GM23338 (cell line): ENCODE data around the gene PEA15.

Experiments
- CREB1 ChIP-seq: fragments of 250-450 bp; sonication (Bioruptor Pico); IDR thresholded peaks from 2 replicates; pipeline ENCODE4 v1.5.0; 2020; ENCODE audit warnings: low read depth, mild to moderate bottlenecking, moderate library complexity
- EZH2 ChIP-seq: fragments of 200-600 bp; sonication (generic); IDR thresholded peaks from one replicate; pipeline ENCODE4 v1.8.0; 2017; ENCODE audit warnings: antibody characterized with exemption, mild to moderate bottlenecking, low read depth; ENCODE audit not compliant: unreplicated experiment
- EZH2phosphoT487 ChIP-seq: fragments of 200-600 bp; sonication (generic); IDR thresholded peaks from one replicate; pipeline ENCODE4 v1.8.1; 2018; ENCODE audit warnings: antibody characterized with exemption; ENCODE audit not compliant: unreplicated experiment
- JUNB ChIP-seq: IDR thresholded peaks from one replicate; pipeline ENCODE4 v1.6.1; 2016; ENCODE audit warnings: antibody characterized with exemption; ENCODE audit not compliant: unreplicated experiment
- NANOG ChIP-seq: IDR thresholded peaks from 2 replicates; pipeline ENCODE4 v1.6.1; 2016; ENCODE audit warnings: antibody characterized with exemption, borderline replicate concordance
- POLR2AphosphoS5 ChIP-seq: IDR thresholded peaks from 2 replicates; pipeline ENCODE4 v1.6.1; 2016; ENCODE audit warnings: antibody characterized with exemption, low read depth
- ZNF114 ChIP-seq: fragments of 250-450 bp; sonication (Bioruptor Pico); IDR thresholded peaks from 2 replicates; pipeline ENCODE4 v1.5.0; 2020; ENCODE audit warnings: mild to moderate bottlenecking, moderate library complexity
- TF ChIP-seq, protein P1 (sequence below), 2 experiments: fragments of 200-600 bp in 1 of 2; sonication (generic) in 1 of 2; conservative IDR thresholded peaks; 2 replicates each; pipeline versions ENCODE4 v1.5.1 to v1.6.1; 2016 to 2017; ENCODE audit warnings: antibody characterized with exemption in 2 of 2, low read depth in 2 of 2, mild to moderate bottlenecking in 2 of 2, moderate library complexity in 1 of 2
- TF ChIP-seq, protein P2 (sequence below): IDR thresholded peaks from one replicate; pipeline ENCODE4 v1.6.1; 2018; ENCODE audit warnings: antibody characterized with exemption; ENCODE audit not compliant: unreplicated experiment
- TF ChIP-seq, protein P3 (sequence below): IDR thresholded peaks from 2 replicates; pipeline ENCODE4 v1.6.1; 2016; ENCODE audit warnings: antibody characterized with exemption

DNA sequence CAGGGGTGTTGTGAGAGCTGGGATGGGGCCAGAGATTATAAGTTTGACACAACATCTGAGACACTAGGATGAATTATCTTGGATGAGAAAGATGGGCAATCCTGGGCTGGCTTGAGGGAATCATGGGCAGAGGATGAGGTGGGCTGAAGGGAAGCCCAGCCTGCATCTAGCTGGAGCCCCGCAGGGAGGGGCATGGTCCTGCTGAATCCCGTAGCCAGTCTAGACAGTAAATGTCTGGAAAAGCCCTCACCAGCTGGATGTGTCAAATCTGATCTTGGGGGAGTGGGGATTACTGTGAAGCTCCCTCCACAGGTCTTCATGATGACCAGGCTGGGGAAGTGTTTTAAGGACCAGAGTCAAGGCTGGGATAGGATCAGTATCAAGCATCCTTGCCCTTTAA is 18.5 kb upstream of the PEA15 start:
- TF ChIP-seq, protein P1, sequence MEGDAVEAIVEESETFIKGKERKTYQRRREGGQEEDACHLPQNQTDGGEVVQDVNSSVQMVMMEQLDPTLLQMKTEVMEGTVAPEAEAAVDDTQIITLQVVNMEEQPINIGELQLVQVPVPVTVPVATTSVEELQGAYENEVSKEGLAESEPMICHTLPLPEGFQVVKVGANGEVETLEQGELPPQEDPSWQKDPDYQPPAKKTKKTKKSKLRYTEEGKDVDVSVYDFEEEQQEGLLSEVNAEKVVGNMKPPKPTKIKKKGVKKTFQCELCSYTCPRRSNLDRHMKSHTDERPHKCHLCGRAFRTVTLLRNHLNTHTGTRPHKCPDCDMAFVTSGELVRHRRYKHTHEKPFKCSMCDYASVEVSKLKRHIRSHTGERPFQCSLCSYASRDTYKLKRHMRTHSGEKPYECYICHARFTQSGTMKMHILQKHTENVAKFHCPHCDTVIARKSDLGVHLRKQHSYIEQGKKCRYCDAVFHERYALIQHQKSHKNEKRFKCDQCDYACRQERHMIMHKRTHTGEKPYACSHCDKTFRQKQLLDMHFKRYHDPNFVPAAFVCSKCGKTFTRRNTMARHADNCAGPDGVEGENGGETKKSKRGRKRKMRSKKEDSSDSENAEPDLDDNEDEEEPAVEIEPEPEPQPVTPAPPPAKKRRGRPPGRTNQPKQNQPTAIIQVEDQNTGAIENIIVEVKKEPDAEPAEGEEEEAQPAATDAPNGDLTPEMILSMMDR (conservative IDR thresholded peaks at IDR 0.05; ENCODE audit: low read depth in 2 of 2) = no peak
- TF ChIP-seq EZH2 = no peak
- TF ChIP-seq, protein P2, sequence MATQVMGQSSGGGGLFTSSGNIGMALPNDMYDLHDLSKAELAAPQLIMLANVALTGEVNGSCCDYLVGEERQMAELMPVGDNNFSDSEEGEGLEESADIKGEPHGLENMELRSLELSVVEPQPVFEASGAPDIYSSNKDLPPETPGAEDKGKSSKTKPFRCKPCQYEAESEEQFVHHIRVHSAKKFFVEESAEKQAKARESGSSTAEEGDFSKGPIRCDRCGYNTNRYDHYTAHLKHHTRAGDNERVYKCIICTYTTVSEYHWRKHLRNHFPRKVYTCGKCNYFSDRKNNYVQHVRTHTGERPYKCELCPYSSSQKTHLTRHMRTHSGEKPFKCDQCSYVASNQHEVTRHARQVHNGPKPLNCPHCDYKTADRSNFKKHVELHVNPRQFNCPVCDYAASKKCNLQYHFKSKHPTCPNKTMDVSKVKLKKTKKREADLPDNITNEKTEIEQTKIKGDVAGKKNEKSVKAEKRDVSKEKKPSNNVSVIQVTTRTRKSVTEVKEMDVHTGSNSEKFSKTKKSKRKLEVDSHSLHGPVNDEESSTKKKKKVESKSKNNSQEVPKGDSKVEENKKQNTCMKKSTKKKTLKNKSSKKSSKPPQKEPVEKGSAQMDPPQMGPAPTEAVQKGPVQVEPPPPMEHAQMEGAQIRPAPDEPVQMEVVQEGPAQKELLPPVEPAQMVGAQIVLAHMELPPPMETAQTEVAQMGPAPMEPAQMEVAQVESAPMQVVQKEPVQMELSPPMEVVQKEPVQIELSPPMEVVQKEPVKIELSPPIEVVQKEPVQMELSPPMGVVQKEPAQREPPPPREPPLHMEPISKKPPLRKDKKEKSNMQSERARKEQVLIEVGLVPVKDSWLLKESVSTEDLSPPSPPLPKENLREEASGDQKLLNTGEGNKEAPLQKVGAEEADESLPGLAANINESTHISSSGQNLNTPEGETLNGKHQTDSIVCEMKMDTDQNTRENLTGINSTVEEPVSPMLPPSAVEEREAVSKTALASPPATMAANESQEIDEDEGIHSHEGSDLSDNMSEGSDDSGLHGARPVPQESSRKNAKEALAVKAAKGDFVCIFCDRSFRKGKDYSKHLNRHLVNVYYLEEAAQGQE = no peak
- TF ChIP-seq POLR2AphosphoS5 = no peak
- no peak for TF ChIP-seq JUNB
- TF ChIP-seq NANOG = no peak
- no peak for TF ChIP-seq CREB1 (CRISPR knock-in tag)
- TF ChIP-seq EZH2phosphoT487 = no peak
- TF ChIP-seq, protein P3, sequence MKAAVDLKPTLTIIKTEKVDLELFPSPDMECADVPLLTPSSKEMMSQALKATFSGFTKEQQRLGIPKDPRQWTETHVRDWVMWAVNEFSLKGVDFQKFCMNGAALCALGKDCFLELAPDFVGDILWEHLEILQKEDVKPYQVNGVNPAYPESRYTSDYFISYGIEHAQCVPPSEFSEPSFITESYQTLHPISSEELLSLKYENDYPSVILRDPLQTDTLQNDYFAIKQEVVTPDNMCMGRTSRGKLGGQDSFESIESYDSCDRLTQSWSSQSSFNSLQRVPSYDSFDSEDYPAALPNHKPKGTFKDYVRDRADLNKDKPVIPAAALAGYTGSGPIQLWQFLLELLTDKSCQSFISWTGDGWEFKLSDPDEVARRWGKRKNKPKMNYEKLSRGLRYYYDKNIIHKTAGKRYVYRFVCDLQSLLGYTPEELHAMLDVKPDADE = no peak
- TF ChIP-seq ZNF114 = no peak
